GM18873 (cell line): ENCODE data around the gene DHCR7.
"Not testable (repeated sequence)": the region's sequence is repeated elsewhere in the genome, so short reads cannot be mapped to it uniquely, and the experiment has no call there.

Experiments
- ATAC-seq: cut with Tn5 transposase; IDR thresholded peaks from one replicate; pipeline ENCODE4 v1.9.1; 2021; ENCODE audit warnings: mild to moderate bottlenecking, moderate library complexity, moderate number of reproducible peaks; ENCODE audit not compliant: unreplicated experiment, low FRiP score

The DHCR7 gene

DNA sequence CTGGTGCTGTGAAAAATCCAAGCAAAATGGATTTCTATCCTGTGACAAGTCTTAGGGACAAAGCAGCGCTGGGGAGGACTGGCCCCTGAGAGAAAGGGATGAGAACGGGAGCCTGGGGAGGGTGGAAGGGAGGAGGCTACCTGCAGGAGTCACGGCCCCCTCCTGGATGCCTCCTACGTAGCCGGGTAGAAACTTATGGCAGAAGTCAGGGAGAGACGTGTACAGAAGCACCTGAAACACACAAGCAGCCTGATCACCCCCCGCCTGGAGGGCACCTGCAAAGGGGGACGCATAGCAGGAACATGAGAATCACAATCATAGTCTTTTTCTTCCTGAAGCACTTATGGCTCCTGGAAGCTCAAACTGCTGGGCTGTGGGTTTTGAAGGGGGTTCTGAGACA, 6.1 kb downstream of the DHCR7 start:
- no peak for ATAC-seq

DNA sequence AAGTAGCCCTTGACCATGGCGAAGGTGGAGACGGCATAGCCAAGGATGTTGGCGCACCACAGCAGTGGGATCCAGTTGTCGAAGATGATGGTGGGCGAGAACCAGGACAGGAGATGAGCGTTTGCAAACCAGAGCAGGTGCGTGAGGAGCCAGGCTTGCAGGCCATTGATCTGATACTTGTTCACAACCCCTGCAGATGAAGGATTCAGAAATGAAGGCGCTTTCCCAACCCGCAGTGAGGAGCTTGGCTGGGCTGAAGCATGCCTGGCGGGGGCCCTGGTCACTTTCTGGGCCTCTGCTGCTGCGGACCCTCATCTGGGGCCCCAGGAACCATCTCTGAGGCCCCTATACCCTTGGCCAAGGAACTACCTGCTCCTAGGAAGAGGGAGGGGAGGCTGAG, 6.9 kb downstream of the DHCR7 start:
- ATAC-seq = no peak

DNA sequence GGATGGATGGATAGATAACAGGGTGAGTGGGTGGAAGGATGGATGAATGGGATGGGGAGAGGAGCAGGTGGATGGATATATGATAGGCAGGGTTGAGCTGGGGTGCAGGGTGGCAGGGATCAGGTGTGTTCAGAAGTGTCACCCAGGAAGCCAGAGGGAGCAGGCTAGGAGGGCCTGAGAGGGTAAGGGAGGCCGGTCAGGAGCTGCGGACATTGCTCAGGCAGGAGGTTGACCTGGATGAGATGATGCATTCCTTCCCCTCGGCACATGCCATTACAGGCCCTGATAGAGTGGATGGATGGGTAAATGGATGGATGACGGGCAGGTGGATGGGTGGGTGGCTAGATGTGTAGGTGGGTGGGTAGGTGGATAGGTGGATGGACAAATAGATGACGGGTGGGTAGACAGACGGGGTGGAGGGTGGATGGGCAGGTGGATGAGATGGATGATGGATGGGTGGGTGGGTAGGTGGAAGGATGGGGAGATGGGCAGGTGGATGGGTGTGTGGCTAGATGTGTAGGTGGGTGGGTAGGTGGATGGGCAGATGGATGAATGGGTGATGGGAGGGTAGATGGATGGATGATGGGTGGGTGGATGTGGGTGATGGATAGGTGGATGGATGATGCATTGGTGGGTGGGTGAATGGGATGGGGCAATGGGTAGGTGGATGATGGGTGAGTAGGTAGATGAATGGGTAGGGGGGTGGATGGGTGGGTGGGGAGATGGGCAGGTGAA, 8.0 kb downstream of the DHCR7 start:
- no peak for ATAC-seq

DNA sequence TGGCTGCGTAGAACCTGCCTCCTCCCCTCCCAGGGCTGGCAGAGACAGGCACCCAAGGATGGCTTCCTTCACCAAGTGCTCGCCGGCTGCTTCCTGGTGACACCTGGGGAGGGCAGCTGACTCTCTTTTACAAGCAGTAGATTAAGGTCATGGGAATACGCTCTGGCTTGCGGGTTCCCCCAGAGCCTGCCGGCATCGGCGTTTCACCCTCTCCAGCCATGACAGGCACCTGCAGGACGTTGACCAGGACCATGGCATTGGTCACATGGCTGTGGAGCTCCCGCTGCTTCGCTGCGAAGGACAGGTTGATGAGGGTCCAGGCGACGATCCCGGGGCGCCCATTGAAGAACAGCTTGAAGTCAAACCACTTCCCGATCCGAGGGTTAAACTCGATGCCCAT, 9.5 kb downstream of the DHCR7 start:
- ATAC-seq = no peak

DNA sequence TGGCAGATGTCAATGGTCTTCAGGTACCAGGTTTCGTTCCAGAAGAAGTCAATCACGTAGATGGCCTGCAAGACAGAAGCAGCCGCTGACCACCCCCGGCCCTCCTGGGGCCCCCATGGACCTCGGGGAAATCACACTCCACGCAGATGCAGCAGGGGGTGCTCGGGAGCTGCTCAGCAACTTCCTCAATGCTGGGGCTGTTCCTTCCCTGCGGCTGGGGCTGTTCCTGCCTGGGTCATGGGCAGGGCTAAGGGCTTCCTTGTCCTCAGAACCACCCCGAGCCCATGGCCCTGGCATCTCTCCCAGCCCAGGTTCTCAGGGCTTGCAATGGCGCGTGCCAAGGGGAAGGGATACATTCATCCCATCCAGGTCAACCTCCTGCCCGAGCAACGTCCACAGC, 10.3 kb downstream of the DHCR7 start:
- ATAC-seq = no peak

DNA sequence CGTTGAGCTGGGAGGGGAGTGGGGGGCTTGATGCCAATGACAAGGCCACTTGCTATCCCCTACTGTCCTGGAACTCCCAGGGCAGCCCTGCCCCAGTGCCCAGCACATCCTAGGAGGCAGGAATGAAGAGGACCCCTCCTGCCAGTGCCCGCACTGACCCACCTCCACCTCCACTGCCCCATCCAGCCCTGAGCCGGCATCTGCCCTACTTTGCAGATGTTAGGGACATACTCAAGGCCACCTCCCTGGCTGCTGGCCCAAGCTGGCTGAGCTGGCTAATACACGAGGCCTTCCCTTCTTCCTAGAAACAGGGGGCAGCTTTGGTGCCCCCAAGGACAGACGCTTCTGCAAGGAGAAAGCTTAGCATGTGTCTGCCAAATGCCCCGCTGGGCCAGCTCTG, 10.8 kb downstream of the DHCR7 start:
- ATAC-seq = no peak

DNA sequence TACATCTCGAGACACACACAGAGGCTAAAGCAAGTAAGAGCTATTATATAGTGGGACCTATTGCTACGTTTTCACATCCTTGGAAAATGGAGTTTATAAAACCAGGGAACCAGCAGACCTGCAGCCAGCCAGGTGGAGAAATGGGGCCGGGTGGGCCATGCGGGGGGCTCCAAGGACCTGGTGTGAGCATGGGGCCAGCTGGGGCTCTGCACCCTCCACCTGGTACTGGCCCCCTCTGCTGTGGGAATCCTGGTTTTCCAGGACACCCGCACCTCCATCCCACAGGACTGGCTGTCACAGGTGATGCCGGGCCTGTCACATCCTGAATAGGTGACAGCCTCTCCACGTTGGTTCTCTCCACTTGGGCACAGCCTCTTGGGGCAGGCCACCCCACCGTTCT, 11.3 kb downstream of the DHCR7 start:
- ATAC-seq = no peak

DNA sequence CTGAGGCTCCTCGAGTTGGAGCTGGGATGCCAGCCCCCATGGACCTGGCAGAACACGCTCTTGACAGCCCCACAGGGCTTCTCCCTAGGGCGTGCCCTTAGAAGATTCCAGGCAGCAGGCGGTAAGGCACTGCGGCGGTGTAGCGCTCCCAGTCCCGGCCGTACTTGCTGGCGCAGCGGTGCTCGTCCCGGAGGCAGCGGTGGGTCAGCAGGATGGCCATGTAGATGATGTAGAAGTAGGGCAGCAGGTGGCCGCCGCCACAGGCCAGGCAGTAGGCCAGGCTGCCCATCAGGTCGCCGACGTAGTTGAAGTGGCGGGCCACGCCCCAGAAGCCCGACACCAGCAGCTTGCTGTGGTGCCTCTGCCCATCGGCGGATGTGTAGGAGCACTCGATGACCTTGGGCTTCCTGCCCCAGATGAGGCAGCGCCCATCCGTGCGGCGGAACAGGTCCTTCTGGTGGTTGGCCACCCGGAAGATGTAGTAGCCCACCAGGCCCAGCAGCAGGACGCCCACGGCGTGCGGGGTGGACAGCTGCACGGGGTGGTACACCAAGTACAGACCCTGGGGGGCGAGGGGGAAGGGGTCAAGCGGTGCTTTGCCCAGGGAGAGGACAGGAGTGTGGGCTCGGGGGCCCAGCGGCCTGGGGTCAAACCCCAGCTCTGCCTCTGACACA, 12.8 kb downstream of the DHCR7 start:
- no peak for ATAC-seq

DNA sequence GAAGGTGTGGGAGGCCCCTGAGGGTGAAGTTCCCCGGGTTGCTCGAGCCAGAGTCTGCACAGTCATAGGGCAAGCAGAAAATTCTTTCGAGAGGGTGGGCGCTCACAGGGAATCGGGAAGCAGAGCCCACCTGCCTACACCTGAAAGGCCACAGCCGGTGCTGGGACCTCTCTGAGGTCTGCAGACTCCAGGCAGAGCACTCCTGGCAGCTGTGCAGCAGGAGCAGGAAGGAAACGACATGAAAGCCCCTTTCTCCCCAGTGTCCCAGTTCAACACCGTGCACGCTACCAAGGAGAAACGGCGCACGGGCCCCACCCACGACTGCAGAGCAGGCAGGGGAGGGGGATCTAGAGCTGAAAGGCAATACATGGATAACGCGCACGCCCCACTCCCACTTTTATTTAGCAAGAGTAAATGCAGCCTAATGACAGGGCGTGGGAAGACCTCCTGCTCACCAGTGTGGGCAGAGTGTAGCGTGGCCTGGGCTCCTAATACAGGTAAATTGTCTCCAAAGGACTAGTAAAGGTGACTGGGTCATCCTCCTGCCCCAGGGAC, 13.5 kb downstream of the DHCR7 start:
- no peak for ATAC-seq

DNA sequence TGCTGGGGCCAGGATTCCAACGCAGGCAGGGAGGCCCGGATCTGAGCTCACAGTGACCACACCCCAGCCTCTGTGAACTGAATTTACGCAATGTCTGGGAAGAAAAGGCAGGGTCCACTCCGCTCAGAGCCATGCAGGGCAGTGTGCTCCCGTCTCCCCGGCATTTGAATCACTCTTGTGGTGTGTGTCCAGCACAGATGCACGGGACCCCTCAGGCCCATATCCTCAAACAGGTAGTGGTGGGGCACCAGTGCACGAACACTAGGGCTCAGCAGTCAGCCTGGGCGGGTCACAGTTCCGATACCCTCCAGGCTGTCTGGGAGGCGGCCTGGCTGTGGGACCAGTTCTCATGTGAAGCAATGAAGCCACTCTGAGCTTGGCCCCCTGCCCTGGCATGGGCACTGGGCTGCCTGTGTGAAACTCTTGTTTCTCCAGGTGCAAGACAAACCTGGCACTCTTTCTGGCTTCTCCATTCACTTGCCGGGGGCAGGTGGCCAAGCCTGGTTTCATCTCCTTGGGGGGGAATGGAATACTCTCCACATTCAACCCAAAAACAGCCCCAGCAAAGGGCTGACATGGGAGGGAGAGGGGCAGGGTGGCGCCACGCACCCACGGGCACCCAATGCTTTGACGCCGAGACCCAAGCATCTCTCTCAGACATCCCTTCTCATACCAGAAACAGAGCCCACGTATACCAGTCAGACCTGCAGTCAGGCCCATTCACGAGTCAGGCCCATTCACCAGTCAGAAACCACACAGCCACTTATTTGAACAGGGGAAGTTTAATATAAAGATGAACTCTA, 14.3 kb downstream of the DHCR7 start:
- no peak for ATAC-seq

DNA sequence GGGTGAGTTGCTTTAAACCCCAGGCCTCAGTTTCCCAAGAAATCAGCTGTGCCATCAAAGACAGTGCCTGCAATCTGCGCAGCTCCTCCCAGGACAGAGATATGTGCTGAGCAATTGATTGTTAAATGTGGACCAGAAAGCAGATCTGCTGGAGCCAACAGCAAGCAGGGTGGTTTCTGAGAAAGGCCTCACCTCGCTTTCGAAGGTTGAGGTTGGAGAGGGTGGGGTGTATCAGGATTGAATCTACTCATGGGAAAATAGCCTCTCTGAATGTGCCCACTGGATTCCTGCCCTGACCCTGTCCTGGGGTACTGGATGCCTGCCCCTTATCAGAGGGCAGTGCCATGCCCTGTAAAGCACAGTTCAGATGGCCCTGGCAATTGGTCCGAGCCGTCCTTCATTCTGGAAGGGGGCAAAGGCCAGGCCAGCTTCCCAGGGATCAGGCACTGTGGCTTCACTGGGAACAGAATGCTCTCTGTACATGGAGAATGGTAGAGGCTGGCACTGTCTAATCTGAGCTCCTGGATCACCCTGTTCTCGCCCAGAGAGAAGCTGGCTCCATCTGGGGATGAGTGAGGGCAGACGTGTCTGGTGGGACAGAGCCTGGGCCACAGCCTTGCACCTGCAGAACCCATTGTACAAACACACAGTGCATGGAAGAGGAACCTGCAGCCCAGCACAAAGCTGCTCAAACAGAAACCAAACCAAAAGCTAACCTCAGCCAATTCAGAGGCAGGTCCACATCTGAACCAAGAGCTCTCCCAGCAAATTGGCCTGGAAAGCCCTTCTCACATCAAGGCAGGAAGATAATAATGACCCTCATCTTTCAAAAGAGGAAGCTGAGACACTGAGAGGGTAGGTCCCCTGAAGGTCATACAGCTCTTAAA, 15.2 kb downstream of the DHCR7 start:
- no peak for ATAC-seq

DNA sequence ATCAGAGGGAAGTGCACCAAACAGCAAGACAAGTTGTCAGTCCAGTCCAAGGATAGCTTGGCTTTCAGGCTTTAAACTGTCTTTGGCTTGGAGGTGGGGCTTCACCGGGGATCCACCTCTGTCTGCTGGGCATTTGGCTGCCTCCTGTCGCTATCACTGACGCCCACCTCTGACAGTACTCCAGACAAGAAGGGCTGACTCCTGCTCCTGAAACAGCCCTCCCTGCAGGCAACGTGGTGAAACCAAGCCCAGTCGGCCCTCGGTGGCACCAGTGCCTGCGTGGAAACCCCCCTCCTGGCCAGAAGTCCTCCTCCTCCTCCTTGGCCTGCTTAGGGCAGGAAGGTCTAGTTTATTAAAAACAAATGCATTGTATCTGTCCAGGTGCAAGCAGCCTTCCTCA, 16.9 kb downstream of the DHCR7 start:
- ATAC-seq = no peak

DNA sequence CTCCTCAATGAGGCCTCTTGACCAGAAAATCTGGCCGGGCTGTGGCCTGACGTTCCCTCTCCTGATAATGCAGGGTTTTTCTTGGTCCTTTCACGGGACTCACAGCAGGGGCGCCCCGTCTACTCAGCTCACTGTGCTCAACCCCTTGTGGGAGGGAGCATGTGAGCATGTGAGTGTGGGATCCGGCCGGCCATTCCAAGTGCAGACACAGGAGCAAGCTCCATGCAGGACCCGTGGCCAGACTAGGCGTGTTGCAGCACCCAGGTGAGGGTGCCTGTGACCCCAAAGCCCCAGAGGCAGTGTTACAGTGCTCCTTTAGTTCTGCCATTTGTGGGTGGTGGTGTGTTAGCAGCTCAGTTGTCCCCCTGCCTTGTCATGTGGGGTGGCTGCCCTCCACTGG, 18.0 kb downstream of the DHCR7 start:
- no peak for ATAC-seq

DNA sequence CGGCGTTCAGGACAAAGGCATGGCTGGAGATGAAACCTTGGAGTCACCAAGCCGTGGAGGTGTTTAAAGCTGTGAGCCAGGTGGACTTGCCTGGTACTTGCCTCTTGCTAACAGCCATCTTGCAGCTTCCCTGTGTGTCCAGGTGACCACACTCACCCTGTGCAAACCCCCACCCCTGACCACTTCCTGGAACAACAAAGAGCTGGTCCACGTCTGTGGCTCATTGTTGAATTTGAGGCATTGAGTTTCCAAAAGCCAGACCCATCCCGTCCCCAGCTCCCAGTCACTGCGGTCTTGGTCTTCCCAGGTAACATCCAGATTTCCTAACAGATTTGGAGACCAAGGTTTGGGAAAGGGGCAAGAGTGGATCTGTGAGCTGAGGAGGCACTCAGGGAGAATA, 18.5 kb downstream of the DHCR7 start:
- ATAC-seq = no peak

DNA sequence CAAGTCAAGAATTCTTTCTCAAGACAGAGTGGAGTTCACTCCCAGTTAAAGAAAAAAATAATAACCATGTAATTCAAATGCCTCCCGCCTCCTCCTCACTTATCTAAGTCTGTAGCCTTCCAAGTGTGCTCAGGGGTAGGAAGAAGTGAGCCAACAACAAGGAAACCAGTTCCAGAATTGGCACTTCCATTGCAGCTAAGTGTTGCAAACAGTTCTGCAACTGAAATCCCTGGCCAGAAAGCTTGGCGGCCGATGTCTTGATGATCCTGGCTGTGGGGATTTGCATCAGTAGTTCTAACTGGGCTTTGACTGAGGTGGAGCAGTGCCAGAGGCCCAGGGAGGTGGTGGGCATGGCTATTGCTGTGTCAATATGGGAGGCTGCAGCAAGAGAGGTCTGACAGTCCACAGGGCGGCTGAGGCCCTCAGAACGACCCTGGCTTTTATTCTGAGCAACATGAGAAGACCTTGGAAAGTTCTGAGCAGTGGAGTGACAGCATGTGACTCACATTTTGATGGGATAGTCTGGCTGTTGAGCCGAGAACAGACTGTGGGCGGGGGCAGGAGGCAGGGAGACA, 19.2 kb downstream of the DHCR7 start:
- ATAC-seq = no peak

DNA sequence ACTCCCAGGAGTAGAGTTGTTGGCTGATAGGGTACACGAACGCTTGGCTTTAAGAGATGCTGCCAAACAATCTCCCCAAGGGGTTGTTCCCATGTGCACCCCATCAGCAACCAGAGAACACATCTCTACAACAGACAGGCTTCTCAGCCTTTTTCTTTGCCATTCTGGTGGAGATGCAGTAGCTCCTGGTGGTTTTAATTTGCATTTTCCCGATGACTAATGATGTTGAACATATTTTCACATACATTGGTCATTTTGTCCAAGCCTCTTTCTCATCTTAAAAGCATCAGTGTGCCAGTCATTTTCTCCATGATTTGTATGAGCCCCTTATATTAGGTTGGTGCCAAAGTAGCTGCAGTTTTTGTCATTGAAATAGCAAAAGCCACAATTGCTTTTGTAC, 21.8 kb downstream of the DHCR7 start:
- ATAC-seq = no peak

DNA sequence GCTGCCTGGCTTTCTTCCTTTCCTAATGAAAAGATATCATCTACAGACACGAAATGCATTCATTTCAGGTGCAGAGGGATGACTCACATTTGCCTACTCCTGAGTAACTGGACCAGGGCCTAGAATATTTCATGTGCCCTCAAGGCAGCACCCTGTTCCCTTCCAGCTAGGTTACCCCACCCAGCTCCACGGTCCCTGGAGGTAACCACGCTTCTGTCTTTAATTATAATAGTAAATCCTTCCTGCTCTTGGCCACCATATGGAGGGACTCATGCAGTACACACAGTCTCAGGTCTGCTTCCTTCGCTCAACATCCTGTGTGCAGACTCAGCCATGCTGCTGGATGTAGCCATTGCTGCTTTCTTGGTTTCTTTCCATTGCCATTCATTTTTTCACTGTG, 22.3 kb downstream of the DHCR7 start:
- no peak for ATAC-seq

DNA sequence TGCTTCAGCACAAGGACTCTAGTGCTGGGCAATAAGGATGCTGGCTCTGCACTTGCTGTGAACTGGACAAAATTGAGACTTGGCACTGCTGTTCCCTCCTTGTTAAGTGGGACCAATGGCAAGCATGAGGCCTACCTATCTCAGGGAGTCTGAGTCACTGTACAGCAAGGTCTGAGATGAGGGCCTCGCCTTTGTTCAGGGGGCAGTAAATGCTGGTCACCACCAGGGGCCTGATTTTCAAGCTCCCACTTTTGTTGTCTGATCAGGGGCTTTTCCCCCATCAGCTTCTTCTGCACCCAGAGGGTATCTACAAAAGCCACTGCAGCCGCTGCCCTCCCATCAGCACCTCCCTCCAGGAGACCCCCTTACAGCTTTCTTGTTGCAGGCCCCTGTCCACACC, 22.8 kb downstream of the DHCR7 start:
- no peak for ATAC-seq

DNA sequence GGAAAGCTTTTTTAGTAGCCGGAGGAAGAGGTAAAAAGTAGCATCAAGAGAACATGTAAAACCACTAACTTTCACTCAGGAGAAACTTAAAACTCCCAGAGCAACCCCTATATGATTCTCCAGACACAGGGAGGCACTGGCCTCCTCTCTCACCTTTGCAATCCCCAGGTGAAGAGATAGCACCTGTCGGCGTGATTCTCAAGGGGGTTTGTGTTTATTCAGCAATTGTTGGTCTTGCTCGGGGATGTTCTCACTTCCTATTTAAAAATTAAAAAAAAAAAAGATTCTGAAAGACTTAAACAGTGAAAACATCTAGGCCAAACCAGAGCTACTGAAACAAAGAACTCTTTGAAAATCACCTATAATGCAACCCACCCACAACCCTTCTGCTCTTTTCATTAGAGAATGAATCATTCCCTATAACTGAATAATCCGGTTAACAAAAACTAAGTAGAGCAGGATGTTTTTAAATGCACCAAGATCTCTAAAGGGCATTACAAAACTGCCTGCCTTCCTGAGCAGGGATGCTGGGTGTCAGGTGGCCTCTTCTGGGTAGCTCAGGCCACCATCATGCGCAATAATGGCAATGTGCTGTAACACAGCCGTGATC, 24.9 kb downstream of the DHCR7 start:
- no peak for ATAC-seq

DNA sequence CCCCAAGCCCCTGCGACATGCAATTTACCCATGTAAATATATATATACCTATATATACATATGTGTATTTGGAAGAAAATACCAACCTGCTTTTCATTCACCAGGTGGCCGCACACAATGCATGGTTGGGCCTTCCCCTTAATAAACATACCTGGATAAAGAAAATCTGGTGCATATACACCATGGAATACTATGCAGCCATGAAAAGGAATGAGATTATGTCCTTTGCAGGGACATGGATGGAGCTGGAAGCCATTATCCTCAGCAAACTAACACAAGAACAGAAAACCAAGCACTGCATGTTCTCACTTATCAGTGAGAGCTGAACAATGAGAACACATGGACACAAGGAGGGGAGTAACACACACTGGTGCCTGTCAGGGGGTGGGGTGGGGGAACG, 25.9 kb downstream of the DHCR7 start:
- ATAC-seq = not testable (repeated sequence)
